GM12875 (cell line): ENCODE results near the gene WDPCP.

Experiments used
- H3K4me3 ChIP-seq: one replicate; pipeline ENCODE4 v1.5.1; 2011; ENCODE audit warnings: low read depth, low read length, control low read depth
- CTCF ChIP-seq: IDR thresholded peaks from 2 replicates; pipeline ENCODE4 v1.5.1; 2011; ENCODE audit warnings: low read depth, mild to moderate bottlenecking, control low read depth, inconsistent platforms, low read length, moderate library complexity, borderline replicate concordance; ENCODE audit not compliant: insufficient read depth

WDPCP gene

GRCh38 chr2:63104482-63104881 lies 483.8 kb downstream of the WDPCP start:
- no peak for TF ChIP-seq CTCF
- H3K4me3 ChIP-seq: no peak overlapping the region

GRCh38 chr2:63101954-63102353 lies 486.3 kb downstream of the WDPCP start:
- no peak overlapping the region for H3K4me3 ChIP-seq
- no peak for TF ChIP-seq CTCF

DNA sequence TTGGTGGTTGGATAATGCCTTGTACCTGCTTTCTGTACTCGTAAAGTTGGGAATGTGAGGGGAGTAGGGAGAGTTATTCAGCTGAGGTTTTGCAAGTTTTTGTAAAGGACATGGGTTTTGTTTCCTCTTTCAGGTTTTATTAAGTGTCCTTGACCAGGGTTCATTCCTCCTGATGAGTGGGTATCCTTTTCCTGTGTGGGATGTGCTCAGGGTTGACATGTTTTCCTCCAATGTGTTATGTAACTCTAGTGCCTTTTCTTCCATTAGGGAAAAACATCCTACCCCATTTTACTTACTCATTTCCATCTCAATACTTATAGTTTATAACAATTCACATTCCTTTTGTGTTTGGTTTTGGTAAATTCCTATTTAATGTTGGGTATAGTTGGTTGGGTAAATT lies 489.2 kb downstream of the WDPCP start:
- no peak overlapping the region for H3K4me3 ChIP-seq
- TF ChIP-seq CTCF: no peak

- no peak overlapping the region for H3K4me3 ChIP-seq
- TF ChIP-seq CTCF: no peak
Observed at GRCh38 chr2:63096491-63096890, 491.8 kb downstream of the WDPCP start.

GRCh38 chr2:63093502-63093901 lies 494.8 kb downstream of the WDPCP start:
- no peak overlapping the region for H3K4me3 ChIP-seq
- no peak for TF ChIP-seq CTCF

- TF ChIP-seq CTCF: no peak
- no peak overlapping the region for H3K4me3 ChIP-seq
Observed at GRCh38 chr2:63092857-63093256, 495.4 kb downstream of the WDPCP start.

DNA sequence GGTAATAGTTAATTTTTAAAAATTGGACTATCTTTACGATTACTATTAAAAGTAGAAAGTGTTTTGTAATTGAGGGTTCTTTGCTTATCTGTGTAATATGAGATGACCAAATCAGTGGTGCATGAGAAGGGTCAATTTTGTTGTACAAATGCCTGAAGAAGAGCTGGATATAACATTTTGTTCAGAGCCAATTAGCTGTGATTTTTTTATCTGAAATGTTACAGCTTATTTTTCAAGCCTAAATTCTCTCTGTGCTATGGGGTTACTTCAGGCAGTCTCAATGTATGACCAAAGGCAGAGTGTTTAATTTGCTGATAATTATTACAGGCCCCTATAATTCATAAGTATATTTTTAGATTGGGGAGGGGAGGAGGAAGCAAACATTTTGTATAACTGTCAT lies 495.9 kb downstream of the WDPCP start:
- TF ChIP-seq CTCF: no peak
- no peak overlapping the region for H3K4me3 ChIP-seq
